ENCODE results near the gene UBXN2A.

The UBXN2A gene

DNA sequence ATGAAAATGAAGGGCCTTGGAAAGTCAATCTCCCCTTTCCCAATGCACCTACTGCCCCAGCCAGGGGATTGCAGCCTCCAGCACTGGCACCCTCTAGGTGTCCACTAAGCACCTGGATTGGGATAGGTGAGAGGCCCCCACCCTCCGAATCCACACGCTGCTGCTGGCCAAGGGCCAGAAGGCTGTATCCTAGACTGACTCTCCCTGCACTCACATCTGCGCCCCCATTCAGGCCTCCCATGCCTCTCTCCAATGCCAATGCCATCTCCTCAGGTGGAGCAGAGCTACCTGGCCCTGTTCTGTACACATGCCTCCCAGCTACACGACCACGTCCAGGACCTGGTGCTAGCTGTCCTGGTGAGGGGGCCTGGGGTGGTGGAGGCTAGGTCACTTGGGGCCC is 79.5 kb downstream of the UBXN2A start:
- no peak for TF ChIP-seq GABPA (IDR thresholded peaks at IDR 0.05; ENCODE audit: low read depth)
- no peak for TF ChIP-seq POLR2AphosphoS5 (IDR thresholded peaks at IDR 0.05; ENCODE audit: low read depth)
- TF ChIP-seq SPI1 (IDR thresholded peaks at IDR 0.05; ENCODE audit: borderline replicate concordance, low read depth): no peak
- TF ChIP-seq, protein P1, sequence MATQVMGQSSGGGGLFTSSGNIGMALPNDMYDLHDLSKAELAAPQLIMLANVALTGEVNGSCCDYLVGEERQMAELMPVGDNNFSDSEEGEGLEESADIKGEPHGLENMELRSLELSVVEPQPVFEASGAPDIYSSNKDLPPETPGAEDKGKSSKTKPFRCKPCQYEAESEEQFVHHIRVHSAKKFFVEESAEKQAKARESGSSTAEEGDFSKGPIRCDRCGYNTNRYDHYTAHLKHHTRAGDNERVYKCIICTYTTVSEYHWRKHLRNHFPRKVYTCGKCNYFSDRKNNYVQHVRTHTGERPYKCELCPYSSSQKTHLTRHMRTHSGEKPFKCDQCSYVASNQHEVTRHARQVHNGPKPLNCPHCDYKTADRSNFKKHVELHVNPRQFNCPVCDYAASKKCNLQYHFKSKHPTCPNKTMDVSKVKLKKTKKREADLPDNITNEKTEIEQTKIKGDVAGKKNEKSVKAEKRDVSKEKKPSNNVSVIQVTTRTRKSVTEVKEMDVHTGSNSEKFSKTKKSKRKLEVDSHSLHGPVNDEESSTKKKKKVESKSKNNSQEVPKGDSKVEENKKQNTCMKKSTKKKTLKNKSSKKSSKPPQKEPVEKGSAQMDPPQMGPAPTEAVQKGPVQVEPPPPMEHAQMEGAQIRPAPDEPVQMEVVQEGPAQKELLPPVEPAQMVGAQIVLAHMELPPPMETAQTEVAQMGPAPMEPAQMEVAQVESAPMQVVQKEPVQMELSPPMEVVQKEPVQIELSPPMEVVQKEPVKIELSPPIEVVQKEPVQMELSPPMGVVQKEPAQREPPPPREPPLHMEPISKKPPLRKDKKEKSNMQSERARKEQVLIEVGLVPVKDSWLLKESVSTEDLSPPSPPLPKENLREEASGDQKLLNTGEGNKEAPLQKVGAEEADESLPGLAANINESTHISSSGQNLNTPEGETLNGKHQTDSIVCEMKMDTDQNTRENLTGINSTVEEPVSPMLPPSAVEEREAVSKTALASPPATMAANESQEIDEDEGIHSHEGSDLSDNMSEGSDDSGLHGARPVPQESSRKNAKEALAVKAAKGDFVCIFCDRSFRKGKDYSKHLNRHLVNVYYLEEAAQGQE (IDR thresholded peaks at IDR 0.05; ENCODE audit: insufficient replicate concordance, low read depth): no peak
- TF ChIP-seq, protein P2, sequence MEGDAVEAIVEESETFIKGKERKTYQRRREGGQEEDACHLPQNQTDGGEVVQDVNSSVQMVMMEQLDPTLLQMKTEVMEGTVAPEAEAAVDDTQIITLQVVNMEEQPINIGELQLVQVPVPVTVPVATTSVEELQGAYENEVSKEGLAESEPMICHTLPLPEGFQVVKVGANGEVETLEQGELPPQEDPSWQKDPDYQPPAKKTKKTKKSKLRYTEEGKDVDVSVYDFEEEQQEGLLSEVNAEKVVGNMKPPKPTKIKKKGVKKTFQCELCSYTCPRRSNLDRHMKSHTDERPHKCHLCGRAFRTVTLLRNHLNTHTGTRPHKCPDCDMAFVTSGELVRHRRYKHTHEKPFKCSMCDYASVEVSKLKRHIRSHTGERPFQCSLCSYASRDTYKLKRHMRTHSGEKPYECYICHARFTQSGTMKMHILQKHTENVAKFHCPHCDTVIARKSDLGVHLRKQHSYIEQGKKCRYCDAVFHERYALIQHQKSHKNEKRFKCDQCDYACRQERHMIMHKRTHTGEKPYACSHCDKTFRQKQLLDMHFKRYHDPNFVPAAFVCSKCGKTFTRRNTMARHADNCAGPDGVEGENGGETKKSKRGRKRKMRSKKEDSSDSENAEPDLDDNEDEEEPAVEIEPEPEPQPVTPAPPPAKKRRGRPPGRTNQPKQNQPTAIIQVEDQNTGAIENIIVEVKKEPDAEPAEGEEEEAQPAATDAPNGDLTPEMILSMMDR (IDR thresholded peaks at IDR 0.05; ENCODE audit: insufficient read depth, low read length): no peak
- no peak for DNase-seq (ENCODE audit: low read depth in 1 of 2, low spot score in 1 of 2)
- Histone ChIP-seq H3K4me3 (replicated peaks; ENCODE audit: insufficient read depth, low read length) (no peak overlapping the region), H3K27me3 (ENCODE audit: insufficient read depth, poor library complexity, severe bottlenecking) (no peaks in the 10 kb centered on the region), H3K27ac (replicated peaks) (no peak overlapping the region)

DNA sequence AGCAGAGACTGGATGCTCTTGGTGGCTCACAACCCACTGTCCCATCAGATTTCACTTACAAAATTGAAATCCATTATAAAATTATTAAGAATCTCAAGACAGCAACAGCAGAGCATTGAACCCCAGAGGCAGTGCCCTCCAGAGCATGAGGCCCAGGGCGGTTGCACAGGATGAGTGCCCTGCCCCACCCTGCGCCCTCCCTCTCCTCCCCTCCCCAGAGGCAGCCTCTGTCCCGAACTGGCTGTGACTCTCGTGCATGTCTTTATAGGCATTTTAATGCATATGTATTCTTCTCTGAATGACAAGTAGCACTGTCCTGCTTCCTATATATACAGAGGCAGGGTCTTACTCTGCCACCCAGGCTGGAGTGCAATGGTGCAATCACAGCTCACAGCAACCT is 80.0 kb downstream of the UBXN2A start:
- DNase-seq (ENCODE audit: low read depth in 1 of 2, low spot score in 1 of 2): no peak
- no peaks in the 10 kb centered on the region for H3K27me3 ChIP-seq (ENCODE audit: insufficient read depth, poor library complexity, severe bottlenecking)
- H3K4me3 ChIP-seq (replicated peaks; ENCODE audit: insufficient read depth, low read length): no peak overlapping the region
- no peak overlapping the region for H3K27ac ChIP-seq (replicated peaks)
- TF ChIP-seq POLR2AphosphoS5 (IDR thresholded peaks at IDR 0.05; ENCODE audit: low read depth): no peak
- TF ChIP-seq SPI1 (IDR thresholded peaks at IDR 0.05; ENCODE audit: borderline replicate concordance, low read depth): no peak
- TF ChIP-seq, protein P1 (IDR thresholded peaks at IDR 0.05; ENCODE audit: insufficient replicate concordance, low read depth): no peak
- TF ChIP-seq GABPA (IDR thresholded peaks at IDR 0.05; ENCODE audit: low read depth): no peak
- TF ChIP-seq, protein P2 (IDR thresholded peaks at IDR 0.05; ENCODE audit: insufficient read depth, low read length): no peak

DNA sequence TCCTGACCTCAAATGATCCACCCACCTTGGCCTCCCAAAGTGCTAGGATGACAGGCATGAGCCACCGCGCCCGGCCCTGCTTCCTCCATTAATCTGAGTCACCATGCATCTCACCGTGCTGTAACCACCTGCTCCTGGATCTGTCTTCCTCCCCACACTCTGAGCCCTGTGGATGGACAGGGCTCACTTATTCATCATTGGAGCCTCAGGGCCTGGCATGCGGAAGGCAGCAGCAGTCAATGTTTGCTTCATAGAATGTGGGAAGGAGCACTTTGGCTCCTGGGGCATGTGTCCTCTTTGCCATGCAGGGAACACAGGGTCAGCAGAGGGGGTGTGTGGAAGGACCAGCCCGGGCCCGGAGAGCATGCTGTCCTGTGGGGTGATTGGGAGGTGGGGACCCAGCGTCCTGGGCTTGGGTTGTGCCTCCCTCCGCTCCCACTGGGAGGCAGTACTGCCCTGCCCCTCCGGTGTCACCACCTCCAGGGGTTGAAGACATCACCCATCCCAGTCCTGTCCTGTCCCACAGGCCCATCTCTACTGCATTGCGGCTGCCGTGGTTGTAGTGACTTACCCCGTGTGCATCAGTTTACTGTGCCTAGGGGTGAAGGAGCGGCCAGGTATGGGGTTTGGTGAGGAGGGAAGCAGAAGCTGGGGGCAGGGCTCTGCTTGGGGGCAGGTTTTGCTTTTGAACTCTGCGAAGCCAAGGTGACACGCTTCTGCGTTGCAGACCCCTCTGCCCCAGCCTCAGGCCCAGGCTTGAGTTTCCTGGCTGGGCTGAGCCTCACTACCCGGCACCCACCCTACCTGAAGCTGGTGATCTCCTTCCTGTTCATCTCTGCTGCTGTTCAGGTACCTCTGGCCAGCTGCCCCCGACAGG is 81.1 kb downstream of the UBXN2A start:
- no peak overlapping the region for H3K4me3 ChIP-seq (replicated peaks; ENCODE audit: insufficient read depth, low read length)
- TF ChIP-seq GABPA (IDR thresholded peaks at IDR 0.05; ENCODE audit: low read depth) (no peak), SPI1 (IDR thresholded peaks at IDR 0.05; ENCODE audit: borderline replicate concordance, low read depth) (no peak), POLR2AphosphoS5 (IDR thresholded peaks at IDR 0.05; ENCODE audit: low read depth) (no peak)
- TF ChIP-seq, protein P1 (IDR thresholded peaks at IDR 0.05; ENCODE audit: insufficient replicate concordance, low read depth): no peak
- TF ChIP-seq, protein P2 (IDR thresholded peaks at IDR 0.05; ENCODE audit: insufficient read depth, low read length): peak; percentile 16
- H3K27me3 ChIP-seq (ENCODE audit: insufficient read depth, poor library complexity, severe bottlenecking): no peaks in the 10 kb centered on the region
- H3K27ac ChIP-seq (replicated peaks): no peak overlapping the region
- peak in 1 of 2 experiments; percentile 35 for DNase-seq (ENCODE audit: low read depth in 1 of 2, low spot score in 1 of 2)
